ENCODE data around the gene PLEKHA8. TPM values are rescaled to one million over a fixed set of nuclear protein-coding genes. Genes with fewer than 3 reads are reported as not detected.

Gene PLEKHA8
- total and polyA plus RNA-seq, 2 of the 8 experiments (the other 6 are each of a cell fraction or from before 2014, with no cell fraction given): 10.7 to 44.0 TPM

DNA sequence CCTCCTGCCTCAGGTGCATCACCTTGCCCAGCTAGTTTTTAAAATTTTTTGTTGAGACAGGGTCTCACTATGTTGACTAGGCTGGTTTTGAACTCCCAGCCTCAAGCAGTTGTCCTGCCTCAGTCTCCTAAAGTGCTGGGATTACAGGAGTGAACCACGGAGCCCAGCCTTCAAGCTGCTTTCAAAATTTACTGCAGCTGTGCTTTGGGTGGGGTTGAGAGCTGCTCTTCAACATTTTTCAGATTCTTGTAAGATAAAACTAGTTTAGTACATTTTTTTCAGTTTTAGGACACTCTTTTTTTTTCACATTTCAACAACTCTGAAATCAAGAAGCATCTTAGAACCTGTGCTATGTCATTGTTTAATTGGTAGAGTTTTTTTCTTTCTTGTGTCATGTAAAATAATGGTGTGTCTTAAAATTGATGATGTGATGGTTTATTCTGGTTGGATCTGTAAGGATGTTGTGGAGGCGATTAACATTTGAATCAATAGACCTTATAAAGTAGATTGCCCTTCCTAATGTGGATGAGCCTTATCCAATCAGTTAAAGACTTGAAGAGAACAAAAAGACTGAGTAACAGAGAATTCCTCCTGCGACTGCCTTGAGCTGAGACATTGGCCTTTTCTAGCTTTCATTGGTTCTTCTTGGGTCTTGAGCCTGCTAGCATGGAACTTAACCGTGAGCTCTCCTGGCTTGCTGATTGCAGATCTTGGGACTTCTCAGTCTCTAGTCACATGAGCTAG is 13.5 kb downstream of the PLEKHA8 start (continued):
- TF ChIP-seq, protein P1, sequence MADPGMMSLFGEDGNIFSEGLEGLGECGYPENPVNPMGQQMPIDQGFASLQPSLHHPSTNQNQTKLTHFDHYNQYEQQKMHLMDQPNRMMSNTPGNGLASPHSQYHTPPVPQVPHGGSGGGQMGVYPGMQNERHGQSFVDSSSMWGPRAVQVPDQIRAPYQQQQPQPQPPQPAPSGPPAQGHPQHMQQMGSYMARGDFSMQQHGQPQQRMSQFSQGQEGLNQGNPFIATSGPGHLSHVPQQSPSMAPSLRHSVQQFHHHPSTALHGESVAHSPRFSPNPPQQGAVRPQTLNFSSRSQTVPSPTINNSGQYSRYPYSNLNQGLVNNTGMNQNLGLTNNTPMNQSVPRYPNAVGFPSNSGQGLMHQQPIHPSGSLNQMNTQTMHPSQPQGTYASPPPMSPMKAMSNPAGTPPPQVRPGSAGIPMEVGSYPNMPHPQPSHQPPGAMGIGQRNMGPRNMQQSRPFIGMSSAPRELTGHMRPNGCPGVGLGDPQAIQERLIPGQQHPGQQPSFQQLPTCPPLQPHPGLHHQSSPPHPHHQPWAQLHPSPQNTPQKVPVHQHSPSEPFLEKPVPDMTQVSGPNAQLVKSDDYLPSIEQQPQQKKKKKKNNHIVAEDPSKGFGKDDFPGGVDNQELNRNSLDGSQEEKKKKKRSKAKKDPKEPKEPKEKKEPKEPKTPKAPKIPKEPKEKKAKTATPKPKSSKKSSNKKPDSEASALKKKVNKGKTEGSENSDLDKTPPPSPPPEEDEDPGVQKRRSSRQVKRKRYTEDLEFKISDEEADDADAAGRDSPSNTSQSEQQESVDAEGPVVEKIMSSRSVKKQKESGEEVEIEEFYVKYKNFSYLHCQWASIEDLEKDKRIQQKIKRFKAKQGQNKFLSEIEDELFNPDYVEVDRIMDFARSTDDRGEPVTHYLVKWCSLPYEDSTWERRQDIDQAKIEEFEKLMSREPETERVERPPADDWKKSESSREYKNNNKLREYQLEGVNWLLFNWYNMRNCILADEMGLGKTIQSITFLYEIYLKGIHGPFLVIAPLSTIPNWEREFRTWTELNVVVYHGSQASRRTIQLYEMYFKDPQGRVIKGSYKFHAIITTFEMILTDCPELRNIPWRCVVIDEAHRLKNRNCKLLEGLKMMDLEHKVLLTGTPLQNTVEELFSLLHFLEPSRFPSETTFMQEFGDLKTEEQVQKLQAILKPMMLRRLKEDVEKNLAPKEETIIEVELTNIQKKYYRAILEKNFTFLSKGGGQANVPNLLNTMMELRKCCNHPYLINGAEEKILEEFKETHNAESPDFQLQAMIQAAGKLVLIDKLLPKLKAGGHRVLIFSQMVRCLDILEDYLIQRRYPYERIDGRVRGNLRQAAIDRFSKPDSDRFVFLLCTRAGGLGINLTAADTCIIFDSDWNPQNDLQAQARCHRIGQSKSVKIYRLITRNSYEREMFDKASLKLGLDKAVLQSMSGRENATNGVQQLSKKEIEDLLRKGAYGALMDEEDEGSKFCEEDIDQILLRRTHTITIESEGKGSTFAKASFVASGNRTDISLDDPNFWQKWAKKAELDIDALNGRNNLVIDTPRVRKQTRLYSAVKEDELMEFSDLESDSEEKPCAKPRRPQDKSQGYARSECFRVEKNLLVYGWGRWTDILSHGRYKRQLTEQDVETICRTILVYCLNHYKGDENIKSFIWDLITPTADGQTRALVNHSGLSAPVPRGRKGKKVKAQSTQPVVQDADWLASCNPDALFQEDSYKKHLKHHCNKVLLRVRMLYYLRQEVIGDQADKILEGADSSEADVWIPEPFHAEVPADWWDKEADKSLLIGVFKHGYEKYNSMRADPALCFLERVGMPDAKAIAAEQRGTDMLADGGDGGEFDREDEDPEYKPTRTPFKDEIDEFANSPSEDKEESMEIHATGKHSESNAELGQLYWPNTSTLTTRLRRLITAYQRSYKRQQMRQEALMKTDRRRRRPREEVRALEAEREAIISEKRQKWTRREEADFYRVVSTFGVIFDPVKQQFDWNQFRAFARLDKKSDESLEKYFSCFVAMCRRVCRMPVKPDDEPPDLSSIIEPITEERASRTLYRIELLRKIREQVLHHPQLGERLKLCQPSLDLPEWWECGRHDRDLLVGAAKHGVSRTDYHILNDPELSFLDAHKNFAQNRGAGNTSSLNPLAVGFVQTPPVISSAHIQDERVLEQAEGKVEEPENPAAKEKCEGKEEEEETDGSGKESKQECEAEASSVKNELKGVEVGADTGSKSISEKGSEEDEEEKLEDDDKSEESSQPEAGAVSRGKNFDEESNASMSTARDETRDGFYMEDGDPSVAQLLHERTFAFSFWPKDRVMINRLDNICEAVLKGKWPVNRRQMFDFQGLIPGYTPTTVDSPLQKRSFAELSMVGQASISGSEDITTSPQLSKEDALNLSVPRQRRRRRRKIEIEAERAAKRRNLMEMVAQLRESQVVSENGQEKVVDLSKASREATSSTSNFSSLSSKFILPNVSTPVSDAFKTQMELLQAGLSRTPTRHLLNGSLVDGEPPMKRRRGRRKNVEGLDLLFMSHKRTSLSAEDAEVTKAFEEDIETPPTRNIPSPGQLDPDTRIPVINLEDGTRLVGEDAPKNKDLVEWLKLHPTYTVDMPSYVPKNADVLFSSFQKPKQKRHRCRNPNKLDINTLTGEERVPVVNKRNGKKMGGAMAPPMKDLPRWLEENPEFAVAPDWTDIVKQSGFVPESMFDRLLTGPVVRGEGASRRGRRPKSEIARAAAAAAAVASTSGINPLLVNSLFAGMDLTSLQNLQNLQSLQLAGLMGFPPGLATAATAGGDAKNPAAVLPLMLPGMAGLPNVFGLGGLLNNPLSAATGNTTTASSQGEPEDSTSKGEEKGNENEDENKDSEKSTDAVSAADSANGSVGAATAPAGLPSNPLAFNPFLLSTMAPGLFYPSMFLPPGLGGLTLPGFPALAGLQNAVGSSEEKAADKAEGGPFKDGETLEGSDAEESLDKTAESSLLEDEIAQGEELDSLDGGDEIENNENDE (IDR thresholded peaks at IDR 0.05; ENCODE audit: insufficient replicate concordance, low read length): no peak
- TF ChIP-seq, protein P2, sequence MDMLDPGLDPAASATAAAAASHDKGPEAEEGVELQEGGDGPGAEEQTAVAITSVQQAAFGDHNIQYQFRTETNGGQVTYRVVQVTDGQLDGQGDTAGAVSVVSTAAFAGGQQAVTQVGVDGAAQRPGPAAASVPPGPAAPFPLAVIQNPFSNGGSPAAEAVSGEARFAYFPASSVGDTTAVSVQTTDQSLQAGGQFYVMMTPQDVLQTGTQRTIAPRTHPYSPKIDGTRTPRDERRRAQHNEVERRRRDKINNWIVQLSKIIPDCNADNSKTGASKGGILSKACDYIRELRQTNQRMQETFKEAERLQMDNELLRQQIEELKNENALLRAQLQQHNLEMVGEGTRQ (IDR thresholded peaks at IDR 0.05; ENCODE audit: low read length): no peak
- TF ChIP-seq BRCA1 (IDR thresholded peaks at IDR 0.05; ENCODE audit: low read depth, low read length) (no peak), SIN3A (conservative IDR thresholded peaks at IDR 0.05 in 1 of 2, IDR thresholded peaks at IDR 0.05 in 1 of 2; ENCODE audit: low read depth in 1 of 2, low read length in 2 of 2) (no peak), RAD21 (IDR thresholded peaks at IDR 0.05 in 1 of 2, conservative IDR thresholded peaks at IDR 0.05 in 1 of 2; ENCODE audit: low read depth in 2 of 2, low read length in 2 of 2) (no peak)
- TF ChIP-seq, protein P3, sequence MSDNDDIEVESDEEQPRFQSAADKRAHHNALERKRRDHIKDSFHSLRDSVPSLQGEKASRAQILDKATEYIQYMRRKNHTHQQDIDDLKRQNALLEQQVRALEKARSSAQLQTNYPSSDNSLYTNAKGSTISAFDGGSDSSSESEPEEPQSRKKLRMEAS (IDR thresholded peaks at IDR 0.05): no peak
